SK-N-MC (cell line): ENCODE data around the gene COL16A1.

Source experiments
- EZH2 ChIP-seq: fragments of 200-600 bp; sonication (generic); IDR thresholded peaks from one replicate; pipeline ENCODE4 v1.6.1; 2017; ENCODE audit warnings: antibody characterized with exemption
- FOXP2 ChIP-seq: optimal IDR thresholded peaks from 2 replicates; pipeline ENCODE3; 2011; ENCODE audit warnings: mild to moderate bottlenecking, moderate library complexity; ENCODE audit not compliant: insufficient read depth; ENCODE audit errors: extremely low read length, control extremely low read depth
- POLR2AphosphoS5 ChIP-seq: IDR thresholded peaks from 2 replicates; pipeline ENCODE4 v1.6.1; 2012; ENCODE audit warnings: mild to moderate bottlenecking, low read depth, low read length, borderline replicate concordance

DNA sequence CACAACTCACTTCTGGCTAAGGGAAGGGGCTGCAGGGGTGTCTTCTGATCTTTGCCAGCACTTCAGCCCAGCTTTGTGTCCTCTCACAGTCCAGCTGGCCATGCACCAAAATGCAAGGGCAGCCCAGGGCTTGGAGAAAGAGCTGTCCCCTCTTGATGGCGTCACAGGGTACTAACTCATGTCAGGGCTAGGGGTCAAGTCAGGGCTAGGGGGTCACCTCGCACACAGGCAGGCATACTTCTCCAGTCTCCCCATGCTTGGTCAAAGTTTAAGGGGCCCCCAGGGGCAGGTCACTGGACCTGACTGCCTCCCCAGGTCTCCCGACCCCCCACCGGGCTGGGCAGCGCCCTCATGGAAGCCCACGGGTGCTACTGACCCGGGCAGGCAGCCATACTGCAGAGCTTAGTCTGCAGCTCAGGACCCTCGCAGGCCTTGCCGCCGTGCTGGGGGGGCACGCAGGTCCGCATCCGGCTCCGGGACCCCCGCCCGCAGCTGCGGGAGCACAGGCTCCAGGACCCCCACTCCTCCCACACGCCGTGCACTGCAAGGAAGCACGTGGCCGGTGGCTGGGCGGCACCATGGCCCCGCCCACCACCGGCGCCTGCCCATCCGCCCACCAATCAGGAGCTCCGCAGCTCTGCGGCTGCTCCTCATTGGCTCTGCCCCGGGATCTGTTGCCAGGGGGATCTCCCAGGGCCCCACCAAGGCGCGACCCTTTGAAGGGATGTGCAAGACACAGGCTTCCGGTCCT, 38.8 kb upstream of the COL16A1 start:
- TF ChIP-seq EZH2 (no peak), POLR2AphosphoS5 (no peak), FOXP2 (no peak)
